Activated T-cell treated with anti-CD3 and anti-CD28 coated beads, Interleukin-2, amount 50 U/mL, for 72 hours (primary cell): ENCODE measurements around the gene ARHGAP10. TPM values are rescaled to one million over a fixed set of nuclear protein-coding genes. Genes with fewer than 3 reads are reported as not detected.
"Not testable (repeated sequence)": the region's sequence is repeated elsewhere in the genome, so short reads cannot be mapped to it uniquely, and the experiment has no call there.

Experiments used
- ATAC-seq, 2 donors: fragments of 150-1000 bp; cut with Tn5 transposase; replicated peaks in 1 of 2; 2 replicates each; pipeline ENCODE4 v1.10.0; 2021; ENCODE audit warnings: moderate library complexity in 2 of 2, mild to moderate bottlenecking in 1 of 2
- DNase-seq, 2 donors: peaks; one replicate each; pipeline ENCODE4 v3.0.0; 2021 to 2022; ENCODE audit warnings: mixed read lengths in 1 of 2
- H3K27ac Mint-ChIP-seq: one replicate; pipeline ENCODE4 v1.8.0; 2022; ENCODE audit warnings: mild to moderate bottlenecking, moderate library complexity, mixed read lengths
- H3K27me3 Mint-ChIP-seq: one replicate; pipeline ENCODE4 v1.8.0; 2022; ENCODE audit warnings: low read depth, mixed read lengths
- H3K36me3 Mint-ChIP-seq, 2 donors: one replicate each; pipeline ENCODE4 v1.8.0; 2022; ENCODE audit warnings: mixed read lengths in 2 of 2, mild to moderate bottlenecking in 1 of 2; ENCODE audit not compliant: insufficient read depth in 2 of 2
- H3K4me1 Mint-ChIP-seq: one replicate; pipeline ENCODE4 v1.8.0; 2022; ENCODE audit warnings: low read depth, mixed read lengths
- H3K4me3 Mint-ChIP-seq, 2 donors: one replicate each; pipeline ENCODE4 v1.8.0; 2022; ENCODE audit warnings: mild to moderate bottlenecking in 2 of 2, mixed read lengths in 2 of 2, moderate library complexity in 2 of 2
- H3K9me3 Mint-ChIP-seq, 2 donors: one replicate each; pipeline ENCODE4 v1.8.0; 2022; ENCODE audit warnings: mixed read lengths in 2 of 2
- total RNA-seq, 2 donors: library from RNA; stranded (reverse); gene quantifications; one replicate each; pipeline ENCODE4 v1.2.3, GENCODE V29; 2022

ARHGAP10 gene
- total RNA-seq, 2 donors from 2014 or later: 9.3 to 12.4 TPM

DNA sequence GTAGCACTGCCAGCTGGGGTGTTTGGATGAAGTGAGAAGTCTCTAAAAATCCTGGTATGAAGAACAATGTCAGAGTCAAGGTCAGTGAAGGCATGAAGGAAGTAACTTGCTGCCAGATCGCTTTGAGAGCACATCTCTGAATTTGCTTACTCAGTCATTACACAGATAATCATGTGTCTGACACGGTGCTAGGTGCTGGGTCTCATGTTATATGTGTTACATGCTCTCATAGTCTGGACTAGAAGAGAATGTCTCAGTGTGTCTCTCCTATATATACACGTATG lies 337.9 kb downstream of the ARHGAP10 start:
- Mint-ChIP-seq H3K9me3 (peaks cover 1 to 3% of the 10 kb centered on the region in 2 donors), H3K27me3 (no peaks in the 10 kb centered on the region), H3K4me1 (no peaks in the 10 kb centered on the region), H3K4me3 (no peak overlapping the region), H3K27ac (no peak overlapping the region), H3K36me3 (peaks cover 8 to 10% of the 10 kb centered on the region in 2 donors)
- no peak for ATAC-seq
- no peak for DNase-seq

GRCh38 chr4:148071009-148071408 lies 339.1 kb downstream of the ARHGAP10 start:
- no peak overlapping the region for H3K4me3 Mint-ChIP-seq
- no peak overlapping the region for H3K27ac Mint-ChIP-seq
- ATAC-seq (no peak), DNase-seq (no peak)
- H3K4me1 Mint-ChIP-seq: no peaks in the 10 kb centered on the region
- peaks cover 6 to 9% of the 10 kb centered on the region in 2 donors for H3K9me3 Mint-ChIP-seq
- peaks cover 17 to 22% of the 10 kb centered on the region in 2 donors for H3K36me3 Mint-ChIP-seq
- H3K27me3 Mint-ChIP-seq: no peaks in the 10 kb centered on the region

GRCh38 chr4:148072789-148073188 lies 340.9 kb downstream of the ARHGAP10 start:
- no peak overlapping the region for H3K4me3 Mint-ChIP-seq
- ATAC-seq: no peak
- no peaks in the 10 kb centered on the region for H3K27me3 Mint-ChIP-seq
- peaks cover 23 to 25% of the 10 kb centered on the region in 2 donors for H3K36me3 Mint-ChIP-seq
- no peak overlapping the region for H3K27ac Mint-ChIP-seq
- no peaks in the 10 kb centered on the region for H3K4me1 Mint-ChIP-seq
- DNase-seq: no peak
- H3K9me3 Mint-ChIP-seq: peaks cover 9 to 12% of the 10 kb centered on the region in 2 donors

DNA sequence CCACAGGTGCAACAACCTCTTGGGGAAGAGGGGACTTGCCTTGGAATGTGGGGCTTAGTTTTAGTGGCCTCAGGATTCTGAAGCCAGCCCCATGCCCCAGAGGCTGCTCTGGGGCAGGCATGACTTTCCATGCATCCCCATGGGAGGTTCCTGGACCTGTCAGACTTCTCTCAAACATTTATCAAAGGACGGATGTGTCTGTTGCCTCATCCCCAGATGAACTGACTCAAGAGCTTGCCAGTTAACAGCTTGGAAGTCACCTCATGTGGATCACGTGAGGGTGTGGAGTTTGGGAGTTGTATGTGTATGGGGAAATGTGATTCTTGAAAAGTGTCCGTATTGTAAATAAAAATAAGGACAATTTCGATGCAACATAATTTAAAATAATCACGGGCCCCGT lies 341.5 kb downstream of the ARHGAP10 start:
- H3K4me1 Mint-ChIP-seq: no peaks in the 10 kb centered on the region
- DNase-seq (no peak), ATAC-seq (no peak)
- H3K9me3 Mint-ChIP-seq: peaks cover 9 to 16% of the 10 kb centered on the region in 2 donors
- no peaks in the 10 kb centered on the region for H3K27me3 Mint-ChIP-seq
- no peak overlapping the region for H3K4me3 Mint-ChIP-seq
- peaks cover 24 to 29% of the 10 kb centered on the region in 2 donors for H3K36me3 Mint-ChIP-seq
- H3K27ac Mint-ChIP-seq: no peak overlapping the region

GRCh38 chr4:148074462-148074861 lies 342.6 kb downstream of the ARHGAP10 start:
- no peak for ATAC-seq
- H3K27me3 Mint-ChIP-seq: no peaks in the 10 kb centered on the region
- DNase-seq: no peak
- H3K9me3 Mint-ChIP-seq: peaks cover 9 to 16% of the 10 kb centered on the region in 2 donors
- H3K4me3 Mint-ChIP-seq: no peak overlapping the region
- H3K36me3 Mint-ChIP-seq: peaks cover 24 to 29% of the 10 kb centered on the region in 2 donors
- H3K4me1 Mint-ChIP-seq: no peaks in the 10 kb centered on the region
- H3K27ac Mint-ChIP-seq: no peak overlapping the region

DNA sequence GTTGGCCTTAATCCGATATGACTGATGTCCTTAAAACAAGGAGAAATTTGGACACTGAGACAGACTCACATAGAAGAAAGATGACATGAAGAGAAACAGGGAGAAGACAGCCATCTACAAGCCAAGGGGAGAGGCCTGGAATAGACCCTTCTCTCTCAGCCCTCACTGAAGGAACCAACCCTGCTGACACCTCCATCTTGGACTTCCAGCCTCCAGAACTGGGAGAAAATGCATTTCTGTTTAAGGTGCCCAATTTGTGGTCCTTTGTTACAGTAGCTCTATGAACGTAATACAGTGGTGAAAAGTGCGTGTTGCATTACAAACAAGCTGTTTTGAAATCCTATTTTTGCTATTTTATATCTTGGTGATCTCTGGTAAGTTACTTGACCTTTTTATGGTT lies 343.6 kb downstream of the ARHGAP10 start:
- H3K4me1 Mint-ChIP-seq: no peaks in the 10 kb centered on the region
- H3K27ac Mint-ChIP-seq: no peak overlapping the region
- no peaks in the 10 kb centered on the region for H3K27me3 Mint-ChIP-seq
- DNase-seq: no peak
- no peak overlapping the region for H3K4me3 Mint-ChIP-seq
- H3K36me3 Mint-ChIP-seq: peaks cover 29% of the 10 kb centered on the region in 2 donors
- H3K9me3 Mint-ChIP-seq: peaks cover 9 to 16% of the 10 kb centered on the region in 2 donors
- no peak for ATAC-seq

- DNase-seq: no peak
- no peaks in the 10 kb centered on the region for H3K27me3 Mint-ChIP-seq
- peaks cover 30 to 37% of the 10 kb centered on the region in 2 donors for H3K36me3 Mint-ChIP-seq
- H3K4me3 Mint-ChIP-seq: no peak overlapping the region
- H3K4me1 Mint-ChIP-seq: no peaks in the 10 kb centered on the region
- ATAC-seq: no peak
- H3K9me3 Mint-ChIP-seq: peaks cover 9 to 16% of the 10 kb centered on the region in 2 donors
- H3K27ac Mint-ChIP-seq: no peak overlapping the region
Observed at GRCh38 chr4:148076964-148077363, 345.1 kb downstream of the ARHGAP10 start.

DNA sequence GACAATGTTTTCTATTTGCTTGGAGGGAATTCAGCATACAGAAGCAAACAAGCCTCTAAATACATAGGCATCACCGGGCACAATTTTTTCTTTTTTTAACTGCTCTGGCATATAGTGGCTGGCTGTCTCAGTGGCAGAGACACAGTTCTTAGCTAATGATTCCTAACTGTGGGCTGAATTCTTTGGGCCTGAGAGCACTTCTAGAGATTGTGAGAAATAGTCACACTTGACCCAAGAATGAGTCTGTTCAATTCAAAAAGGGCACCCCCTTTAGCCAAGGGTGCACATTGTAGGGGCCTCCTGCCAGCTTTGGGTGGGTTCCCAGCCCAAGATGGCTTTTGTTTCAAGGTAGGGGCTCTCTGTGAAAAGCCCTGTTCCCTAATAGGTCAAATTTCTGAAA lies 345.7 kb downstream of the ARHGAP10 start:
- no peak for ATAC-seq
- Mint-ChIP-seq H3K4me1 (no peaks in the 10 kb centered on the region), H3K36me3 (peaks cover 30 to 37% of the 10 kb centered on the region in 2 donors), H3K27ac (no peak overlapping the region), H3K4me3 (no peak overlapping the region), H3K27me3 (no peaks in the 10 kb centered on the region), H3K9me3 (peaks cover 9 to 16% of the 10 kb centered on the region in 2 donors)
- no peak for DNase-seq

DNA sequence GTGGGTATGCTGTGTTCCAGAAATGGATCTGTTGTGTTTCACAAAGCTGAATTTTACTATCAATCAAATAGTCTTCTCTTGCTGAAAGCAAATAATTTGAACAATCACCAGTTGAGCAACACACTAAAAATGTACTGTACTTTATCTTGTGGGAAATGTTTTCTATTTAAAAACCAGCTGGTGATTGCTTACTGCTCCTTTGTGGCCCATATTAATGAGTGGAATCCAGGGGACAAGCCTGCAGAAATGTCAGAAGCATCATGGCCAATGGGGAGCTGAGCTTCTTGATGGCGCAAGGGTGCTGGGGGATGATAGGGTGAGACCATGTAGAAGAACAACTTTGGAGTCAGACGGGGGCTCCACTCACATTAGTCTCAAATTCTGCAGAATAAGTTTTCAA lies 346.2 kb downstream of the ARHGAP10 start:
- H3K9me3 Mint-ChIP-seq: peaks cover 9 to 16% of the 10 kb centered on the region in 2 donors
- no peak overlapping the region for H3K27ac Mint-ChIP-seq
- no peak for ATAC-seq
- no peak for DNase-seq
- H3K4me1 Mint-ChIP-seq: no peaks in the 10 kb centered on the region
- no peaks in the 10 kb centered on the region for H3K27me3 Mint-ChIP-seq
- no peak overlapping the region for H3K4me3 Mint-ChIP-seq
- H3K36me3 Mint-ChIP-seq: peaks cover 30 to 37% of the 10 kb centered on the region in 2 donors

- Mint-ChIP-seq H3K4me3 (no peak overlapping the region), H3K36me3 (peaks cover 19 to 30% of the 10 kb centered on the region in 2 donors), H3K9me3 (peaks cover 16 to 18% of the 10 kb centered on the region in 2 donors), H3K27me3 (no peaks in the 10 kb centered on the region), H3K27ac (no peak overlapping the region), H3K4me1 (no peaks in the 10 kb centered on the region)
- no peak for ATAC-seq
- DNase-seq: no peak
Observed at GRCh38 chr4:148079961-148080360, 348.1 kb downstream of the ARHGAP10 start.

DNA sequence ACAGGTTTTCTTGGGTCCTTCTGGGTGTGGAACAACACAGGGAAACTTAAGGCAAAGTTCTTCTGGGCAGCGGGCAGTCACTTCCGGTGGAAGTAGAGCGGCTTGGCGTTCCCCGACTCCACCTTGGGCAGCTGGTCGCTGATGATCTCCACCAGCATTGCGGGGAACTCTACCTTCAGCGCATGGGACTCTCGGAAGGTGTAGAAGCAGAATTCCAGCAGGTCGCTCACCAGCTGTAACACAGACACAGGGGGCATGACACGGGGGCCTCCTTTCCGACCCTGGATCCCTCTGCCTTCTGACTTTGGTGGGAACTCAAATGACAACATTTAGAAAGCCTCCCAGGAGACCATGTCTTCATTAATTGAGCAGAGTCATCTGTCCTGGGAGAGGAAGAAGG lies 349.4 kb downstream of the ARHGAP10 start:
- ATAC-seq (no peak), DNase-seq (no peak)
- H3K27ac Mint-ChIP-seq: no peak overlapping the region
- H3K36me3 Mint-ChIP-seq: peaks cover 10 to 23% of the 10 kb centered on the region in 2 donors
- no peaks in the 10 kb centered on the region for H3K27me3 Mint-ChIP-seq
- H3K4me1 Mint-ChIP-seq: no peaks in the 10 kb centered on the region
- H3K9me3 Mint-ChIP-seq: peaks cover 12 to 14% of the 10 kb centered on the region in 2 donors
- no peak overlapping the region for H3K4me3 Mint-ChIP-seq

DNA sequence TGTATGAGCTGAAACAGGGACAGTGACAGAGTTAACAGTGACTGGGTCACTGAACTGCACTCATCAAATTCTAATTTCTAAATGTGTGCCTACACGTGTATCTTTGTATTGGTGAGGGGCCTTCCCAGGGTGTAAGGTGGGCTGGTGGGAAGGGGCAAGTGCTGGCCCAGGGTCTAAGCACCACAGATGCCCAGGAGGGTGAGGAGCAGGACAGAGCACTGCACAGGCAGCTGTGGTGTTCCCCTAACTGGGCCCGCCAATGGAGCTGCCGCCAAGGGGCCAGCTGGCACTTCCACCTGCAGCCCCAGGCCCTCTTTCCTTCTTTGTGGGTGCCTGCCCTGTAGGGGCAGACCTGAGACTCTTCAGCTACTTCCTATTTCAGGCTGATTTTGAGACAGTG lies 349.9 kb downstream of the ARHGAP10 start:
- ATAC-seq (no peak), DNase-seq (no peak)
- peaks cover 10 to 20% of the 10 kb centered on the region in 2 donors for H3K36me3 Mint-ChIP-seq
- H3K4me3 Mint-ChIP-seq: no peak overlapping the region
- no peak overlapping the region for H3K27ac Mint-ChIP-seq
- H3K9me3 Mint-ChIP-seq: peaks cover 12 to 14% of the 10 kb centered on the region in 2 donors
- H3K4me1 Mint-ChIP-seq: no peaks in the 10 kb centered on the region
- H3K27me3 Mint-ChIP-seq: no peaks in the 10 kb centered on the region

GRCh38 chr4:148083073-148083472 lies 351.2 kb downstream of the ARHGAP10 start:
- not testable (repeated sequence) for H3K27ac Mint-ChIP-seq, H3K4me3 Mint-ChIP-seq, H3K4me1 Mint-ChIP-seq, ATAC-seq, DNase-seq, H3K27me3 Mint-ChIP-seq
- peaks cover 8 to 19% of the 10 kb centered on the region in 2 donors for H3K36me3 Mint-ChIP-seq
- H3K9me3 Mint-ChIP-seq: peaks cover 11 to 14% of the 10 kb centered on the region in 2 donors

DNA sequence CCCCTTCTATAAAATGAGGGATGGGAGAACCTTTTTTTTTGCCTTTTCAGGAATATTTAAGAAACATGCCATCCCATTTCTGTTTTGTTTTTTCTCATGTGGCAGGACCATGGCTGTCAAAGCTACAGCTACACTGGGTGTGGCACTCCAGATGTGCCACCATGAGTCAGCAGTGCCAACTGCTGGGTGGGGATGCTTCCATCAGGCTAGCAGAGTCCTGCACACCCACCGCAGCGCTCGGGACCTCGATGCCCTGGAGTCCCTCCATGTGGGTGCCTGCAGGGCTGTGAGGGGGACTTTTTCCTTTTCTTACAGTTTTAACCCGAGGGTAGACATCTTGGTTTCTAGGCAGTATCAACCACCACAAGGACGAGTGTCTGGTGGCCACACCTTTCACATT lies 357.7 kb downstream of the ARHGAP10 start:
- Mint-ChIP-seq H3K36me3 (peaks cover 4 to 5% of the 10 kb centered on the region in 2 donors), H3K4me1 (no peaks in the 10 kb centered on the region), H3K9me3 (peaks cover 4 to 11% of the 10 kb centered on the region in 2 donors), H3K4me3 (no peak overlapping the region), H3K27ac (no peak overlapping the region), H3K27me3 (no peaks in the 10 kb centered on the region)
- ATAC-seq (no peak), DNase-seq (no peak)
